ENCODE data around the gene MSLN.
"Not testable (repeated sequence)": the region's sequence is repeated elsewhere in the genome, so short reads cannot be mapped to it uniquely, and the experiment has no call there.

The MSLN gene

DNA sequence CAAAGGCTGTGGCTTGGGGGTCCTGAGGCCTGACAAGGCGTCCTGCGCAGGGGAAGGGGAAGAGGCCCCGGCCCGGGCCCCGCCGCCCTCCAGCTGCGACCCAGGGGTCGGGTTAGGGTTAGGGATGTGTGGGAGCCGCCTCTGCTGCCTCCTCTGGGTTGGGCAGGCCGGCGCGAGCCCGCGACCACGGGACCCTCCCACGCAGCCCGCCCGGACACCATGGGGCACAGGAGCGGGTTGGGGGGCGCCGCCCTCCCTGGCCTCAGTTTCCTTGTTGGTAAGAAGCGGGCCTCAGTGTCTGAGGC is 20.1 kb upstream of the MSLN start:
- TF ChIP-seq EZH2phosphoT487 (IDR thresholded peaks at IDR 0.05; ENCODE audit: borderline replicate concordance), result no peak
- TF ChIP-seq, protein P1, sequence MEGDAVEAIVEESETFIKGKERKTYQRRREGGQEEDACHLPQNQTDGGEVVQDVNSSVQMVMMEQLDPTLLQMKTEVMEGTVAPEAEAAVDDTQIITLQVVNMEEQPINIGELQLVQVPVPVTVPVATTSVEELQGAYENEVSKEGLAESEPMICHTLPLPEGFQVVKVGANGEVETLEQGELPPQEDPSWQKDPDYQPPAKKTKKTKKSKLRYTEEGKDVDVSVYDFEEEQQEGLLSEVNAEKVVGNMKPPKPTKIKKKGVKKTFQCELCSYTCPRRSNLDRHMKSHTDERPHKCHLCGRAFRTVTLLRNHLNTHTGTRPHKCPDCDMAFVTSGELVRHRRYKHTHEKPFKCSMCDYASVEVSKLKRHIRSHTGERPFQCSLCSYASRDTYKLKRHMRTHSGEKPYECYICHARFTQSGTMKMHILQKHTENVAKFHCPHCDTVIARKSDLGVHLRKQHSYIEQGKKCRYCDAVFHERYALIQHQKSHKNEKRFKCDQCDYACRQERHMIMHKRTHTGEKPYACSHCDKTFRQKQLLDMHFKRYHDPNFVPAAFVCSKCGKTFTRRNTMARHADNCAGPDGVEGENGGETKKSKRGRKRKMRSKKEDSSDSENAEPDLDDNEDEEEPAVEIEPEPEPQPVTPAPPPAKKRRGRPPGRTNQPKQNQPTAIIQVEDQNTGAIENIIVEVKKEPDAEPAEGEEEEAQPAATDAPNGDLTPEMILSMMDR (conservative IDR thresholded peaks at IDR 0.05; ENCODE audit: low read length), result no peak
- H3K27me3 ChIP-seq (ENCODE audit: insufficient read depth, low read length, poor library complexity, severe bottlenecking), result no peaks in the 10 kb centered on the region
- H3K79me2 ChIP-seq (ENCODE audit: insufficient read depth, low read length), result peaks cover 7% of the 10 kb centered on the region; the same call in 1 of the 2 replicates
- H3K9ac ChIP-seq (ENCODE audit: low read depth, low read length, poor library complexity, severe bottlenecking), result peak overlapping the region; percentile 82
- H3K4me3 ChIP-seq (ENCODE audit: low read length, poor library complexity, severe bottlenecking), result peak overlapping the region; percentile 82
- H3K4me2 ChIP-seq (ENCODE audit: low read depth, low read length, poor library complexity, severe bottlenecking), result peak overlapping the region; percentile 73
- H3F3A ChIP-seq (ENCODE audit: low read depth), result no peaks in the 10 kb centered on the region
- H3K9me3 ChIP-seq (ENCODE audit: insufficient read depth, low read depth, low read length), result no peaks in the 10 kb centered on the region
- H3K9me2 ChIP-seq (replicated peaks; ENCODE audit: low read depth, low read length), result no peaks in the 10 kb centered on the region
- H3K4me1 ChIP-seq (ENCODE audit: insufficient read depth, low read length, poor library complexity, severe bottlenecking), result no peaks in the 10 kb centered on the region
- H2AFZ ChIP-seq (ENCODE audit: low read length), result peak overlapping the region; percentile 83
- no peaks in the 10 kb centered on the region for H3K36me3 ChIP-seq (ENCODE audit: insufficient read depth, low read length)
- H4K20me1 ChIP-seq (ENCODE audit: insufficient read depth, low read length, poor library complexity, severe bottlenecking), result no peaks in the 10 kb centered on the region

DNA sequence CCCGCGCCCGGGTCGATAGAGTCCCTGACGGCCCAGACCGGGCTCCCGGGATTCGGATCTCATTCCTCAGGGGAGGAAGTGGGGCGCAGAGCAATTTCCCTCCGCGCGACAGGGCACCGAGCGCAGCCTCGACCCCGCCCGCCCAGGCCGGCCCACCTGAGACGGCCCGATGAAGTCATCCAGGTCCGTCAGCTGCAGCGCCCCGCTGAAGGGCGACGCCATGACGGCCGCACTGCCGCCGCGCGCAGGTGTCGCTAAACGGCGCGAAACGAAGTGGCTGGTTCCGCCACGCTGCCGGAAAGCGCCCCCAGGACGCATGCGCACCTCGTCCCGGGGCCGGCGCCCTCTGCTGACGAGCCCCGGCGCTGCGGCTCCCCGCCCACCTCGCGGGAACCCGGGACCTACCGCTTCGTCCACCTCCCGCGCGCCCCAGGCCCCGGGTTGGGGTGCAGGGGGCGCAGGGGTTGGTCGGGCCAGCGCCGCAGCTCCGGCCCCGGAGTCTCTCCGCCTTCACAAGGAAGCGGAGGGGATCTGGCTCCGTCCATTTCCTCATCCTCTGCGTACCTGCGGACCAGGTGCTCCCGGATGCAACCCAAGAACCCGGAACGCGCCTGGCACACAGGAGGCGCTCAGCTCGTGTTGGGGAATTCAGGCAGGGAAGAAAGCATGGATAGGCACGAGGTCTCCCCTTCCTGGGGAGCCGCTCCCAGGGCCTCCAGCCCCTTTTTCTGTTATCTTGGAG is 19.6 kb upstream of the MSLN start, which contains the start of gene CIAO3:
Gene CIAO3, minus strand, starts transcription at position 234 of the 742 bp plus-strand sequence. Its CDS starts 12 bp downstream, at position 222.
- H3K9me3 ChIP-seq (ENCODE audit: insufficient read depth, low read depth, low read length), result no peaks in the 10 kb centered on the region
- TF ChIP-seq EZH2phosphoT487 (IDR thresholded peaks at IDR 0.05; ENCODE audit: borderline replicate concordance), result no peak
- TF ChIP-seq, protein P1 (conservative IDR thresholded peaks at IDR 0.05; ENCODE audit: low read length), result peak; percentile 50
- H4K20me1 ChIP-seq (ENCODE audit: insufficient read depth, low read length, poor library complexity, severe bottlenecking), result no peaks in the 10 kb centered on the region
- no peaks in the 10 kb centered on the region for H3F3A ChIP-seq (ENCODE audit: low read depth)
- H3K36me3 ChIP-seq (ENCODE audit: insufficient read depth, low read length), result no peaks in the 10 kb centered on the region
- H3K4me3 ChIP-seq (ENCODE audit: low read length, poor library complexity, severe bottlenecking), result peak within 1 kb of the TSS; percentile 82
- H3K27me3 ChIP-seq (ENCODE audit: insufficient read depth, low read length, poor library complexity, severe bottlenecking), result no peaks in the 10 kb centered on the region
- H3K4me1 ChIP-seq (ENCODE audit: insufficient read depth, low read length, poor library complexity, severe bottlenecking), result no peaks in the 10 kb centered on the region
- peak within 1 kb of the TSS; percentile 77 for H3K4me2 ChIP-seq (ENCODE audit: low read depth, low read length, poor library complexity, severe bottlenecking)
- peak within 1 kb of the TSS; percentile 83 for H2AFZ ChIP-seq (ENCODE audit: low read length)
- no peaks in the 10 kb centered on the region for H3K9me2 ChIP-seq (replicated peaks; ENCODE audit: low read depth, low read length)
- peaks cover 7% of the 10 kb centered on the region; the same call in 1 of the 2 replicates for H3K79me2 ChIP-seq (ENCODE audit: insufficient read depth, low read length)
- H3K9ac ChIP-seq (ENCODE audit: low read depth, low read length, poor library complexity, severe bottlenecking), result peak within 1 kb of the TSS; percentile 82

DNA sequence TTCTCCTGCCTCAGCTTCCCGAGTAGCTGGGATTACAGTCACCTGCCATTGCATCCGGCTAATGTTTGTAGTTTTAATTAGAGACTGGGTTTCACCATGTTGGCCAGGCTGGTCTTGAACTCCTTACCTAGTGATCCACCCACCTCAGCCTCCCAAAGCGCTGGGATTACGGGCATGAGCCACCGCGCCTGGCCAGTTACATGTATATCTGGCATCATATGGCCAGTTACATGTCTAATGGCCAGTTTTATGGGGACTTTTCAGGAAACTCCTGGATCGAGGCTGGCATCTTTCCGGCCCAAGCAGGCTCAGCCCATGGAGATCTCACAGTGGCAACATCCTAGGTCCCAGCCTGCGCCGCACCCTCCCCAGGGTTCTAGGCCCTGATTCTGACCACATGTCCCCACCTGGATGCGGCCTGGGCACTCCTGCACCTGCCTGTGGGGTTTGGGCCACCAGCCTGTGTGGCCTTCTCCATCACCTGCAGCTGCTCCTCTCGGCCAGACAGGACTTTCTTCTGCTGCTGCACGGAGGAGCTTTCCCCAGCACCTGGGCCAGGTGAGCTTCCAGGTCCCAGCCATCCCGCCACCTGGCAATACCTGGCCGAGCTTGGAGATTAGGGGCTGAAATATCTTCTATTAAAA is 18.4 kb upstream of the MSLN start:
- Histone ChIP-seq H3K9ac (ENCODE audit: low read depth, low read length, poor library complexity, severe bottlenecking) (no peak overlapping the region), H3K4me2 (ENCODE audit: low read depth, low read length, poor library complexity, severe bottlenecking) (no peak overlapping the region), H3K79me2 (ENCODE audit: insufficient read depth, low read length) (peaks cover 7% of the 10 kb centered on the region; the same call in 1 of the 2 replicates), H3K9me3 (ENCODE audit: insufficient read depth, low read depth, low read length) (no peaks in the 10 kb centered on the region), H3K27me3 (ENCODE audit: insufficient read depth, low read length, poor library complexity, severe bottlenecking) (no peaks in the 10 kb centered on the region), H4K20me1 (ENCODE audit: insufficient read depth, low read length, poor library complexity, severe bottlenecking) (no peaks in the 10 kb centered on the region), H3K9me2 (replicated peaks; ENCODE audit: low read depth, low read length) (no peaks in the 10 kb centered on the region), H3K36me3 (ENCODE audit: insufficient read depth, low read length) (no peaks in the 10 kb centered on the region), H2AFZ (ENCODE audit: low read length) (no peak overlapping the region), H3K4me3 (ENCODE audit: low read length, poor library complexity, severe bottlenecking) (no peak overlapping the region), H3F3A (ENCODE audit: low read depth) (no peaks in the 10 kb centered on the region), H3K4me1 (ENCODE audit: insufficient read depth, low read length, poor library complexity, severe bottlenecking) (no peaks in the 10 kb centered on the region)
- TF ChIP-seq EZH2phosphoT487 (IDR thresholded peaks at IDR 0.05; ENCODE audit: borderline replicate concordance), result no peak
- TF ChIP-seq, protein P1 (conservative IDR thresholded peaks at IDR 0.05; ENCODE audit: low read length), result no peak

DNA sequence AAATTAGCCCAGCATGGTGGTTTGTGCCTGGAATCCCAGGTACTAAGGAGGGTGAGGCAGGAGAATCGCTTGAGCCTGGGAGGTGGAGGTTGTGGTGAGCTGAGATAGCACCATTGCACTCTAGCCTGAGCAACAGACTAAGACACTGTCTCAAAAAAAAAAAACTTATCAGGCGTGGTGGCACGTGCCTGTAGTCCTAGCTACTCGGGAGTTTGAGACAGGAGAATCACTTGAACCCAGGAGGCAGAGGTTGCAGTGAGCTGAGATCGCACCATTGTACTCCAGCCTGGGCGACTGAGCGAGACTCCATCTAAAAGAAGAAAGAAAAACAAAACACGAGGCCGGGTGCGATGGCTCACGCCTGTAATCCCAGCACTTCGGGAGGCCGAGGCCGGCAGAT is 17.6 kb upstream of the MSLN start:
- not testable (repeated sequence) for H3K9ac ChIP-seq (ENCODE audit: low read depth, low read length, poor library complexity, severe bottlenecking); H3K4me3 ChIP-seq (ENCODE audit: low read length, poor library complexity, severe bottlenecking); H4K20me1 ChIP-seq (ENCODE audit: insufficient read depth, low read length, poor library complexity, severe bottlenecking); H3K27me3 ChIP-seq (ENCODE audit: insufficient read depth, low read length, poor library complexity, severe bottlenecking); H3K9me3 ChIP-seq (ENCODE audit: insufficient read depth, low read depth, low read length); H3K4me2 ChIP-seq (ENCODE audit: low read depth, low read length, poor library complexity, severe bottlenecking); H2AFZ ChIP-seq (ENCODE audit: low read length); H3K9me2 ChIP-seq (replicated peaks; ENCODE audit: low read depth, low read length); H3K36me3 ChIP-seq (ENCODE audit: insufficient read depth, low read length); H3K79me2 ChIP-seq (ENCODE audit: insufficient read depth, low read length); H3F3A ChIP-seq (ENCODE audit: low read depth); H3K4me1 ChIP-seq (ENCODE audit: insufficient read depth, low read length, poor library complexity, severe bottlenecking)

Measured in Loucy (cell line).